GM12801 (cell line): ENCODE data around the gene CMKLR1.

ENCODE experiments used
- TF ChIP-seq, protein P1 (sequence below): IDR thresholded peaks from one replicate; pipeline ENCODE4 v1.5.1; 2011; ENCODE audit warnings: control low read depth; ENCODE audit not compliant: insufficient read length; ENCODE audit errors: extremely low read depth

The CMKLR1 gene

DNA sequence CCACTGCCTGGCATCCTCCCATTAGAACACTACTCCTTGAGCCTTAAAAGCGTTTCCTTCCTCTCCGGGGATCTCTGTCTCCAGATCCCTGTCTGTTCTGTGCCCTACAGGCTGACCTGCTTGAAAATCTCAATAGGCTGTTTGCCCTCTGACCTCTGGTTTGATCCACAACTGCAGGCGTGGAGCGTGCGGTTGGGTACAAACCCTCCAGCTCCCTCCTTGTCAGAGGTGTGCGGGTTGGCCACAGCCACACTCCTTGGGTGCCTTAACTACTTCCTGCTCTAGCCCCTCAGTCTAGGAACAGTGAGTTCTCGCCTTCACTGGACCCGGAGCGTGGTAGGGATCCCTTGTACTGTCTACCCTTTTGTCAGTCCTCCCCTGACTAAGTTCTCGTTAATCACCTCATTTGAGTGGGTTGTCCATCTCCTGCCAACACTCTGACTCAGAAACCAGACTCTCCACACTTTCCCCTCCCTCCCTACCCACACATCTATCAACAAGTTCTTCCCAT is 33.1 kb downstream of the CMKLR1 start:
- TF ChIP-seq, protein P1, sequence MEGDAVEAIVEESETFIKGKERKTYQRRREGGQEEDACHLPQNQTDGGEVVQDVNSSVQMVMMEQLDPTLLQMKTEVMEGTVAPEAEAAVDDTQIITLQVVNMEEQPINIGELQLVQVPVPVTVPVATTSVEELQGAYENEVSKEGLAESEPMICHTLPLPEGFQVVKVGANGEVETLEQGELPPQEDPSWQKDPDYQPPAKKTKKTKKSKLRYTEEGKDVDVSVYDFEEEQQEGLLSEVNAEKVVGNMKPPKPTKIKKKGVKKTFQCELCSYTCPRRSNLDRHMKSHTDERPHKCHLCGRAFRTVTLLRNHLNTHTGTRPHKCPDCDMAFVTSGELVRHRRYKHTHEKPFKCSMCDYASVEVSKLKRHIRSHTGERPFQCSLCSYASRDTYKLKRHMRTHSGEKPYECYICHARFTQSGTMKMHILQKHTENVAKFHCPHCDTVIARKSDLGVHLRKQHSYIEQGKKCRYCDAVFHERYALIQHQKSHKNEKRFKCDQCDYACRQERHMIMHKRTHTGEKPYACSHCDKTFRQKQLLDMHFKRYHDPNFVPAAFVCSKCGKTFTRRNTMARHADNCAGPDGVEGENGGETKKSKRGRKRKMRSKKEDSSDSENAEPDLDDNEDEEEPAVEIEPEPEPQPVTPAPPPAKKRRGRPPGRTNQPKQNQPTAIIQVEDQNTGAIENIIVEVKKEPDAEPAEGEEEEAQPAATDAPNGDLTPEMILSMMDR: no peak

DNA sequence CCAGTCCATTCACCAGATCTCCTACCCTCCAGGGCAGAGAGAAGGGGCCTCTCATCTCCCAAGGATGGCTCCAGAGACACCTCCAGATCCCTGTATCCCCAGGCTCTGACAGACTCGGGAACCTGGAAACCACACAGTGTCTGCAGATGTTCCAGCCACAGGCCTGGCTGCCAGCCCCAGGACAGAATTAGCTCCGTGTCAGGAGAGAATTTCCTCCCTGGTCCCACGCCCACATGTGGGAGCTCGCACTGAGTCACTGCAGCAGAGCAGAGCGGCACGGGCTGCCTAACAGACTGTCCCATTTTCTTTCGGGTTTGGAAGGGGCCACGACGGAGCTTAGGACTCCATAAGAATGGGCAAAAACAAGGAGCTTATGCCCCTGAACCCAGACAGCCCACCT is 33.6 kb downstream of the CMKLR1 start:
- TF ChIP-seq, protein P1: no peak

DNA sequence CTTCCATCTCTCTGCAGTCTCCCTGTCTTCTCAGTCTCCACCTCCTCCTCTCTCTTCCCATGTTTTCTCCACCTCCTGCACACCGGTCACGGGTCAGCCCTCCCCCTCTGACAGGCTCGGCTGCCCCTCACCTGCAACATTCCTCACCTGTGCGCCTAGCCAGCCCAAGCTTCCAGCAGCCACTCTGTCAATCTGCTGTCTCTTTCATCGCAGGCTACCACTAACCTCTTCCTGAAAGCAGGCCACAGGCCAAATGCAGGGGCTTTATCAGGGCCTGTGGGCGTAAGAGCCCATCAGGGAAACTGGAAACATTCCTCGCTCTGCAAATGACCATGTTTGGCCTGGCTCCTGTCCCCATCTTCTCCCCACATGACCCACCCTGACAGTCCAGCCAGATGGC is 34.5 kb downstream of the CMKLR1 start:
- TF ChIP-seq, protein P1: no peak

DNA sequence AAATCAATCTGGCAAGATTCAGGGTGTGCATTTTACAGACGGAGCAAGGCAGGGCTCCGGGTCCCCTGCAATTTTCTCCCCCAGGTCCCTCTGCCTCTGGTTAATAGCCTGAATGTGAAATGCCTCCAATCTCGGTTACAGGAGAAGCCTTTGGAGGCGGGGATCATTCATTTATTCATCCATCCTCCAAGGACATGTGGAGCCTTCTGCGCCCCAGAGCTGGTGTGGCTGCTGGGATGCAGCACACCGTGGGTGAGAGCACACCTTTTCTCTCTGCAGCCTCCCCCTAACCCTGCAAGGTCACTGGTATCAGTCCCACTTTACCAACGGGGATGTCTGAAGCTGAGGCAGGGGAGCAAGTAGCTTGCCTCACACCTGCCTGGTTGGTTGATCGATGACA is 35.4 kb downstream of the CMKLR1 start:
- TF ChIP-seq, protein P1: no peak

DNA sequence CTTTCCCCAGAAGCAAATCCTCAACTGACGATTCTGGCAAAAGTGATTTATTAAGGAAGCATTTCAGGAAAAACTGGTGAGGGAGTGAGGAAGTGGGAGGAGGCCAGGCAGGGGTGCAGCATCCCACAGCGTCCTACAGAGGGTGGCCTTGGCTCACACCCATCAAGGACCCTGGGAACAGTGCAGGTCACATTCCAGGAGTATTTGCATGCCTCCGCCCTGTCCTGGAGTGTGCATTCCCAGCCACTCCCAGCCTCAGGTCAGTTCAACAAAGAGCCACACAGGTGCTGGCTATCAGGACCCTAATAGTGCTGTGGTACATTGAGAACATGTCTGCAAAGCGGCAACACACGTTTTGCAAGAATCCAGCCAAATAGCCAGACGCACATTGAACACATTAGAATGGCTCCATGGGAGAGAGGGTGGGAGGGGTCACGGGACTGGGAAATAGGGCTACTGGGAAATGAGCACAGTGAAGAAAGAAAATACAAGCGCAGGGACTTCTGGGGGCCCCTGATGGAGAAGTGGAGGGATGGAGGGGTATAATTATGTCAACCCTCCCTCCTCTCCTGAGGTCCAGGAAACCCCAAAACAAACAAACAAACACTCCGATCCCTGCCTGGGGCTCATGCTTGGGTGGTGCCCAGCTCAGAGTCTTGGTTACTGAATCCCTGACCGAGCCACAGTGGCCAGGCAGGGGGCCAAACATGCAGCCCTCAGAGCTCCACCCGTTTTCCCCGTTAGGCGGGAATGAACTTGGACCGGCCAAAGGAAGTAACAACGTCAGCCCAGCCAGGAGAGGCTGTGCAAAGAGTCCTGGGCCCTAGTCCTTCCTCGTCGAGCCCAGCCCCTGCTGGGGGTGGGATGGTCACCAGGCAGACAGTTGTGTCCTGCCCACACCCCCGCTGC is 36.5 kb downstream of the CMKLR1 start:
- TF ChIP-seq, protein P1: no peak

DNA sequence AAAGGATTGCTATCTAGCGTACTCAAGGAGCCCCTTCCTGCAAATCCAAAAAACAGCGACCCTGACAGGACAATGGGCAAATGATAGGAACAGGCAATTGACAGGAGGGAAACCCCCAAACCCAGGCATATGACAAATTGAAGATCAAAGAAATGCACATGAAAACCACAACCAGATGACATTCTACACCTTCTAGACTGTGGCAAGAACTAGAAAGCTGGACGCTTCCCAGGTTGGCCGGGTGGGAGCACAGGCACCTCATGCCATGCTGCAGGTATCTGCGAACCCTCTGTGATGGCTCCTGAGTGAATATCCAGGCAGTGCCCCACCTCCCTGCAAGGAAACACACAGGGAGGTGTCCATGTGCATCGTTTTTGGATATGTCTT is 37.1 kb downstream of the CMKLR1 start:
- TF ChIP-seq, protein P1: no peak

DNA sequence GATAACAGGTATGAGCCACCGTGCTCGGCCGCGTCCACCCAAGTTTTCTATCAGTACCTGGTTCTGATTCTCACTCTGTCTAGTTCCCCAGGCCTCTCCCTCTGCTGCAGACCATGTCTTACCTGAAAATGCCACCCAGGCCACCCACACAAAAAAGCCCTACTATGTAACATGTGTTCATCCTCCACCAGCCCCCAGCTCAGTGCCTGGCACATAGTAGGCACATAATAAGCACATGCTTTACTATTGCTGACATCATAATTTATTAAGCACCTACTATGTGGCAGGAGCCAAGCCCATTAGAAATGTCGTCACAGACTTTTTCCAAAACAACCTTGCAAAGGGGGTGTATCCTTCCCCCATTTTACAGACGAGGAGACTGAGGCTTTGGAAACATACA is 37.8 kb downstream of the CMKLR1 start:
- TF ChIP-seq, protein P1: no peak
